Natural killer cell (primary cell): ENCODE results near the gene PTEN. TPM values are rescaled to one million over a fixed set of nuclear protein-coding genes. Genes with fewer than 3 reads are reported as not detected.
"Not testable (repeated sequence)": the region's sequence is repeated elsewhere in the genome, so short reads cannot be mapped to it uniquely, and the experiment has no call there.

Source experiments
- ATAC-seq, 3 donors: fragments of 150-1000 bp in 2 of 3; fragments of 200-7000 bp in 1 of 3; cut with Tn5 transposase; 1 replicate in 1 of 3; 2 replicates in 2 of 3; pipeline ENCODE4 v1.10.0; 2021; ENCODE audit warnings: mild to moderate bottlenecking in 2 of 3, moderate library complexity in 2 of 3
- DNase-seq, 2 donors: peaks; one replicate each; pipeline versions ENCODE4 v3.0.0 to v3.0.0-alpha.2; 2013 to 2021; ENCODE audit warnings: mixed read lengths in 1 of 2
- H3K27ac ChIP-seq: one replicate; pipeline ENCODE4 v1.5.1; 2013; ENCODE audit warnings: mild to moderate bottlenecking, low read length
- H3K27me3 ChIP-seq: one replicate; pipeline ENCODE4 v1.6.1; 2013; ENCODE audit warnings: low read length; ENCODE audit not compliant: control insufficient read depth, insufficient read depth
- H3K36me3 ChIP-seq: one replicate; pipeline ENCODE4 v1.6.1; 2013; ENCODE audit warnings: low read length; ENCODE audit not compliant: control insufficient read depth, insufficient read depth
- H3K4me1 ChIP-seq: one replicate; pipeline ENCODE4 v1.6.1; 2013; ENCODE audit warnings: low read length; ENCODE audit not compliant: control insufficient read depth, insufficient read depth
- H3K4me3 ChIP-seq: one replicate; pipeline ENCODE4 v1.5.1; 2013; ENCODE audit warnings: low read length
- H3K9me3 ChIP-seq: one replicate; pipeline ENCODE4 v1.6.1; 2013; ENCODE audit warnings: low read length; ENCODE audit not compliant: control insufficient read depth, insufficient read depth
- H3K27ac Mint-ChIP-seq, 2 donors: one replicate each; pipeline ENCODE4 v1.8.0; 2022; ENCODE audit warnings: mild to moderate bottlenecking in 2 of 2, mixed read lengths in 2 of 2, moderate library complexity in 1 of 2
- H3K27me3 Mint-ChIP-seq, 2 donors: one replicate each; pipeline ENCODE4 v1.8.0; 2022; ENCODE audit warnings: low read depth in 2 of 2, mixed read lengths in 2 of 2
- H3K36me3 Mint-ChIP-seq: one replicate; pipeline ENCODE4 v1.8.0; 2022; ENCODE audit warnings: mixed read lengths
- H3K4me1 Mint-ChIP-seq, 2 donors: one replicate each; pipeline ENCODE4 v1.8.0; 2022; ENCODE audit warnings: mixed read lengths in 2 of 2
- H3K4me3 Mint-ChIP-seq: one replicate; pipeline ENCODE4 v1.8.0; 2022; ENCODE audit warnings: mild to moderate bottlenecking, moderate library complexity, mixed read lengths
- H3K9me3 Mint-ChIP-seq, 2 donors: one replicate each; pipeline ENCODE4 v1.8.0; 2022; ENCODE audit warnings: mixed read lengths in 2 of 2
- CTCF ChIP-seq: fragments of 200-600 bp; IDR thresholded peaks from one replicate; pipeline ENCODE4 v1.8.0; 2022; ENCODE audit warnings: antibody characterized with exemption
- WGBS: methylation state at CpG from one replicate; pipeline ENCODE4 v1.1.7; 2013; ENCODE audit warnings: missing lambda C conversion rate; ENCODE audit not compliant: insufficient coverage; 5-methylcytosine and 5-hydroxymethylcytosine counted together
- intact Hi-C: fragments of 100-400 bp; cut with micrococcal nuclease; formaldehyde crosslinking; loops from one replicate; pipeline ENCODE4 v1.14.2; 2022
- total RNA-seq, 4 donors: library from RNA; stranded (reverse); fragments of 120-200 nt in 1 of 4; gene quantifications; one replicate each; pipeline versions ENCODE4 v1.2.3 to v1.2.4, GENCODE V29; 2013 to 2022

PTEN gene
- total RNA-seq, 3 donors from 2014 or later (not counting 1 experiment from before 2014, with no cell fraction given), result 107 to 142 (median 121) TPM

- peaks cover 13 to 19% of the 10 kb centered on the region in 2 donors for H3K4me1 Mint-ChIP-seq
- H3K9me3 Mint-ChIP-seq, H3K27me3 Mint-ChIP-seq, H3K4me3 ChIP-seq, H3K9me3 ChIP-seq, H3K4me3 Mint-ChIP-seq, intact Hi-C loops, H3K27me3 ChIP-seq, H3K36me3 ChIP-seq, H3K36me3 Mint-ChIP-seq, H3K27ac ChIP-seq, H3K4me1 ChIP-seq: not testable (repeated sequence)
- ATAC-seq (peak in 1 of 3 donors; percentile 28), DNase-seq (peak in 1 of 2 donors; percentile 27)
- H3K27ac Mint-ChIP-seq, result peak overlapping the region in 1 of 2 donors; percentile 30
- 32% methylated on average over 3 of the region's 4 CpGs for WGBS
These were observed 7.8 kb upstream of the PTEN start for GRCh38 chr10:87855665-87856064.

- DNase-seq, result peak in 1 of 2 donors; percentile 79
- no peaks in the 10 kb centered on the region for H3K27me3 ChIP-seq
- no peak overlapping the region for H3K27ac ChIP-seq
- peaks cover 0 to 3% of the 10 kb centered on the region in 2 donors for H3K27me3 Mint-ChIP-seq
- intact Hi-C loops, result loop anchor here (1.0 to 5.0 kb wide), 6 partner anchors 67 to 763 kb away; partner anchors contain the start of gene SHLD2
- no peak overlapping the region for H3K4me3 ChIP-seq
- TF ChIP-seq CTCF, result peak; percentile 63
- H3K9me3 Mint-ChIP-seq, result no peaks in the 10 kb centered on the region
- peak overlapping the region; percentile 95 to 97 for H3K27ac Mint-ChIP-seq
- peaks cover 11% of the 10 kb centered on the region for H3K4me1 ChIP-seq
- H3K4me3 Mint-ChIP-seq, result peak overlapping the region; percentile 63
- peaks cover 46 to 48% of the 10 kb centered on the region in 2 donors for H3K4me1 Mint-ChIP-seq
- H3K9me3 ChIP-seq, result no peaks in the 10 kb centered on the region
- no peaks in the 10 kb centered on the region for H3K36me3 ChIP-seq
- 56% methylated on average over 3 of the region's 3 CpGs for WGBS
- ATAC-seq, result no peak
- no peaks in the 10 kb centered on the region for H3K36me3 Mint-ChIP-seq
These were observed 3.1 kb upstream of the PTEN start for GRCh38 chr10:87860156-87860795.

GRCh38 chr10:87860816-87861403, 2.5 kb upstream of the PTEN start:
- Mint-ChIP-seq H3K27me3 (peaks cover 0 to 3% of the 10 kb centered on the region in 2 donors), H3K27ac (peak overlapping the region; percentile 95 to 97), H3K4me3 (peak overlapping the region; percentile 100), H3K36me3 (no peaks in the 10 kb centered on the region), H3K4me1 (peaks cover 46 to 48% of the 10 kb centered on the region in 2 donors), H3K9me3 (no peaks in the 10 kb centered on the region)
- H3K27ac ChIP-seq, result peak overlapping the region; percentile 74
- H3K4me1 ChIP-seq, result peaks cover 11% of the 10 kb centered on the region
- intact Hi-C loops, result loop anchor here (1.0 to 5.0 kb wide), 6 partner anchors 66 to 764 kb away; partner anchors contain the start of gene SHLD2
- 65% methylated on average over 4 of the region's 4 CpGs for WGBS
- no peak for ATAC-seq
- no peak overlapping the region for H3K4me3 ChIP-seq
- no peaks in the 10 kb centered on the region for H3K9me3 ChIP-seq
- no peak for TF ChIP-seq CTCF
- H3K27me3 ChIP-seq, result no peaks in the 10 kb centered on the region
- peak in 1 of 2 donors; percentile 23 for DNase-seq
- no peaks in the 10 kb centered on the region for H3K36me3 ChIP-seq

- no peaks in the 10 kb centered on the region for H3K27me3 ChIP-seq
- intact Hi-C loops, result loop anchor here (5.0 kb wide), 4 partner anchors 66 to 764 kb away; partner anchors contain the start of gene SHLD2
- 6% methylated on average over 16 of the region's 16 CpGs for WGBS
- H3K36me3 Mint-ChIP-seq, result no peaks in the 10 kb centered on the region
- H3K4me1 ChIP-seq, result peaks cover 11% of the 10 kb centered on the region
- no peaks in the 10 kb centered on the region for H3K9me3 Mint-ChIP-seq
- peaks cover 52% of the 10 kb centered on the region in 2 donors for H3K4me1 Mint-ChIP-seq
- peaks cover 0 to 2% of the 10 kb centered on the region in 2 donors for H3K27me3 Mint-ChIP-seq
- no peak for TF ChIP-seq CTCF
- peak; percentile 10 to 32 (median 11) for ATAC-seq
- H3K4me3 ChIP-seq, result peak overlapping the region; percentile 96
- H3K27ac Mint-ChIP-seq, result peak overlapping the region; percentile 95 to 97
- H3K36me3 ChIP-seq, result no peaks in the 10 kb centered on the region
- DNase-seq, result peak in 1 of 2 donors; percentile 46
- peak overlapping the region; percentile 74 for H3K27ac ChIP-seq
- H3K9me3 ChIP-seq, result no peaks in the 10 kb centered on the region
- peak overlapping the region; percentile 100 for H3K4me3 Mint-ChIP-seq
These were observed 1.9 kb upstream of the PTEN start for GRCh38 chr10:87861566-87861952.
